HG02870 (cell line): Measurements from ENCODE around the gene CPPED1.

Source experiments
- ATAC-seq: cut with Tn5 transposase; IDR thresholded peaks from one replicate; pipeline ENCODE4 v1.9.1; 2021; ENCODE audit warnings: mild to moderate bottlenecking, moderate library complexity; ENCODE audit not compliant: unreplicated experiment

The CPPED1 gene

DNA sequence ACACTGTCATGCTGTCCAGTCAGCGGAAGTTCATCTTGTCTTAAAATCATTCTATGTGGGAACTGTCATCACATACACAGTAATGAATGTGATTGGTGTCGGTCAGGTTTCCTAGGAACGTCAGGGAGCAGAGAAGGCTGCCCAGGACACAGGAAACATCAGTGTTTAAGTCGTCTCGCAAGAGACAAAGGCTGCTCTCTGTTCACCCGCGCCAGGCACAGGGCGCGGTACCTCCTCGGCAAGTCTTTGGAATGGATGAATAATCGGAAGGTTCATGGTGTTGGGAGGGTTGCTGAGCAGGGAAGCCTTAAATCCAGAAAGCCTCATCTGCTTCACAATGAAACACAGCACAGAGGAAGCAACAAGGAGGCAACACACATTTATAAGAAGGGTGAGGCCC lies 148.2 kb downstream of the CPPED1 start:
- ATAC-seq = no peak

DNA sequence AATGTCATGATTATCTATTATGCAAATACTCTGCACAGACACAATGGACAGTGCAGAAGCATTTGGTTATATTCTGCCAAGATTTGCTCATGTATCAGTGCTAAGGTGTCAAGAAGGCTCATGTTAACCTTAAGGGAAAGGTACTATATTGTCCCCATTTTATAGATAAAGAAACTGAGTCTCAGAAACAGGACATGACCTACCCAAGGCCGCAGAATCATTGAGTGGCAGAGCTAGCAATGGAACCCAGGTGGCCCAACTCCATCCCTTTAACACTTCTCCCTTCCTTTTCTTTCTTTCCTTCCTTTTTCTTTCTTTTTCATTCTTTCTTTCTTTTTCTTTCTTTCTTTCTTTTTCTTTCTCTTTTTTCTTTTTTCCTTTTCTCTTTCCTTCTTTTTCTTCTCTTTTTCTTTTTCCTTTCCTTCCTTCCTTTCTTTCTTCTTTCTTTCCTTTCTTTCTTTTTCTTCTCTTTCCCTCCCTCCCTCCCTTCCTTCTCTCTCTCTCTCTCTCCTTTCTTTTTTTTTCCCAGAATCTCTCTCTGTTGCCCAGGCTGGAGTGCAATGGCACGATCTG lies 149.8 kb downstream of the CPPED1 start:
- ATAC-seq = no peak

DNA sequence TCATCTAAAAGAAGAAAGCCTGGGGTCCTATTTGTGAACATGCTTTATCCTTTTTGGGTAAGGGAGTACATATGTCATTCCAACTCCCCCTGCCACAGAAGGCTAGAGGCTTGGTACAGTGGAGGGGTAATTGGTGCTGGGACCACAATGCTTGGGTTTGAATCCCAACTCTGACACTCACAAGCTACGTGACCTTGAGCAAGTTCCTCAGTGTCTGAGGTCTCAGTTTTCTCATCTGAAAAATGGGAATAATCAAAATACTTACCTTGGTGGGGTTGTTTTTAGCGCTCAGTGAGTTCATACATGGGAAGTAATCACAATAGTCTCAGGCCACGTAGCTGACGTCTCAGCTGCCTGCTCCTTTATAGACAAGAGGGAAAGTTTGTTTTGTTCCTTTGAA lies 150.8 kb downstream of the CPPED1 start:
- no peak for ATAC-seq

DNA sequence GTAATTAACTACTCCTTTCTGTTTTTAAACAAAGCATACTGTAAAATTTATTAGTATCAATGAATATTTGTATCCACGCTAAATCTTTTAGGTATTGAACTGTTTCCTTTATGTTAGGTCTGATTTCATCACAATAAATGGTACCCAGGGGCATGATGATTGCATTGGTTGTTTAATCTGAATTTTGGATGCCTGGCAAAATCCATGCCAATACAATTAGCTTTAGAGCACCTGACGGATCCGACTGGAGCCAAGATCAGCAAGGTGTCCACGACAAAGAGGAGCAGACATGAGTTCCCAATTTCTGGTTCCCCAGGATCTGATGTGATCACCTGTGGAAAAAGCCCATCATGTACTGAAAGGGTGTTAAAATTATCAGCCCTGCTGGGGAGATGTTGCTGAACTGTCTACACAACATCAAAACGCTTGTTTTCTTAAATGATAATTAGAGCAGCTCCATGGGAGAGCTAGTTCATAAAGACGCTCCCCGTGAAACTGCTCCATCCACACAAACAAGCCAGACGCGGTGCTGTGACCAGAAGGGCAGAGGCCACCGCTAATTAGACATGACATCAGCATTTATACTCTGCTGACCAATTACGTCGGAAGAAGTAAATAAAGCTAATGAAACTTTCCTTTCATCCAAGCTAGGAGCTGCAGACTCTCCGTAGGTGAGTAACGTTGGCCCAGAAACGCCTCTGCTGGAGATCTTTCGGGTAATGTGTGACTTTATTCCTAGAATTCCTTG lies 151.7 kb downstream of the CPPED1 start:
- no peak for ATAC-seq

DNA sequence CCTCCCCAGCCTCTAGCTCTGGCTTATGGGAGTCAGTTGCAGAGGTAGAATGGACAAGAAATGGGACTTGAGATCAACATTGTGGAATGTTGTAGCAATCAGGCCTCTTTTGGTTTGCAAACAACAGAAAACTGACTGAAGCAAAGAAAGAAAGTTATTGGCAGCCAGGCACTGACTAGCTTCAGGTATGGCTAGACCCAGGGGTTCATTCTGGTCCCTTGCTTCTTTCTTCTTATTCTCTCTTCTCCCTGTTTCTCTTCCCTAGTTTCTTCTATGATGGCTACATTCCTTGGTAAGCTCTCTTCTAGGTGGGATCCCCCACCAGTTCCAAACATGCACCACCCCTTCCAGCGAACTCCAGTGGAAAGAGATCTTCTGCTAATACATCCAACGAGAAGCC lies 154.3 kb downstream of the CPPED1 start:
- no peak for ATAC-seq

DNA sequence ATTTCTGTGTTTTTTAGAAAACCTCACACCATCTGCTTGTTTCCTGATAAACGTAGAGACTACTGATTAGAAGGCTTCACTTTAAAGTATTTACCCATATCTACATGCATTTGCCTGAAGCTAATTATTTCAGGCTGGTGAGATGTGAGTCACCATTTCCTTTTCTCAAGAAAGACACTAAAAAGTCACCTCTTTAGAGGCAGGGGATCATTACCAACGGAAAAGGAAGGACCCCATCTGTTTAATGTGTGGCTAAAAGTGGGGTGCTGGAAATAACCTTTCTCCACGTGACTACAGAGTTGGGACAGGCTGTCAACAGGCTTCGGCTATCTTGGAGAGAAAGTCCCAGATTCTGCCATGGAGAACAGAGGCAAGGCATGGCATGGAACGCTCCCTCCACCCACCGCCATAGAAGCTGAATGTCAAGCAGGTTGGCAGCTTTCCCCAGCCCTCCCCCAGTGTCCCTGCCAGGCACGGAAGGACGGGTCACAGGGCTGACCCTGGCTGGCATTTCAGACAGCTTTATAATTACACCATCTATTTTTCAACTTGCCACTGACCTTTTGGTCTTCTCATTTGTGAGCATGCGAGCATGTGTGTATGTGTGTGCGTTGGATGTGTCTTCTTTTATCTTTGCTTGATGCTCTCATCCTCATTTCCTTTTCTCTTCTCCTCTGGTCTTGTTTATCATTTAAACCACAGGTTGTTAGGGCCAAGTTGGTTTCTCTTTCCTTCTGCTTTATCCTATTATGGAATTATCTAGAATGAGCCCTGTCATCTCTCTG lies 157.0 kb downstream of the CPPED1 start:
- no peak for ATAC-seq

DNA sequence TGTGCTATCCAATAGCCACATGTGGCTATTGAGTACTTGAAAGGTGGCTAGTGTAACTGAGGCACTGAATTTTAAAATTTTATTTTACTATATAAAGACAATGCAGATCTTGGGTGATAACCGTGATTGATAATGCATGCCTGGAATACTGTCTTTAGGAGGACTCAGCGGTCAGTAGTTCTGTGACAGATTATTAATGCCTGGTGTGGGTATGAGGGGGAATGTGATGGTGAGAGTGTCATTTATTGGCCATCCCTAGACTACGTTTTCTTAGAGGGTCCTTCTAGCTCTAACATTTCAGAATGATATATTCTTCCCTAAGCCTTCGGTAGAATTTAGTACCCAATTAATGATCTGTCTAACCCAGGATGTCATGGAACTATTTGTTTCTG lies 157.6 kb downstream of the CPPED1 start:
- no peak for ATAC-seq

DNA sequence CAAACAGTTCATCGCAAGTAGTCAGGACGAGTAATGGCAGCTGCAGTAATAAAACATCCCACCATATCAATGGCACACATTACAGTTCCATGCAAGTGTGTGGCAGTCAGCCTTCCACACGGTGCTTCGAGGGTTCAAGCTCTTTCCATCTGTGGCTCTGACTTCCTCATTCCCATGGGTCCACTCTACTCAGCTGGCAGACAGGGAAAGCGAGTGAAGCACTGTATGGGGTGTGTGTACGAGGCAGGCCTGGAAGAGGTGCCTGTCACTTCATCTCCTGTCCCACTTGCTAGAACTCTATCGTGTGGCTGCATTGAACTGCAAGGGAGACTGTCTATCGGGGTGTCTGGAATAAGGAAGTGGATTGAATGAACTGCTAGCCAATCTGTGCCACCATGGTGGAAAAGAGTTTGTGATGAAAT lies 160.6 kb downstream of the CPPED1 start:
- ATAC-seq = no peak

DNA sequence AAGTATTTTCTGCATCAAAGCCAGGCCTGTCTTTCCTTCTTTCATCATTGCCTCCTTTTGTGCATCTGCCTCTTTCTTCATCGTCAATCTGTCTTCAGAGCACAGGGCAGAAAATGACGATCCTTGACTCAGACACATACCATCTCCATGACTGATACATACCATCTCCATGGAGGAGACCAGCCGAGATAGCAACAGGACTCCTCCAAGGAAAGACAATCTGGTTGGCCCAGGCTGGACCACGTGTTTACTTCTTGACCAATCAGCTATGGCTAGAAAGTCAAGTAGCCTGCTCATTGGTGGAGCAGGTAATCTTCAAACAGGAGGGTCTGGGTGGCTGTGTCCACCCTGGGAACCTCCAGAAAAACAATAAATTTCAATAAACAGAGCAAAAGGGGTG lies 164.6 kb downstream of the CPPED1 start:
- ATAC-seq = no peak

DNA sequence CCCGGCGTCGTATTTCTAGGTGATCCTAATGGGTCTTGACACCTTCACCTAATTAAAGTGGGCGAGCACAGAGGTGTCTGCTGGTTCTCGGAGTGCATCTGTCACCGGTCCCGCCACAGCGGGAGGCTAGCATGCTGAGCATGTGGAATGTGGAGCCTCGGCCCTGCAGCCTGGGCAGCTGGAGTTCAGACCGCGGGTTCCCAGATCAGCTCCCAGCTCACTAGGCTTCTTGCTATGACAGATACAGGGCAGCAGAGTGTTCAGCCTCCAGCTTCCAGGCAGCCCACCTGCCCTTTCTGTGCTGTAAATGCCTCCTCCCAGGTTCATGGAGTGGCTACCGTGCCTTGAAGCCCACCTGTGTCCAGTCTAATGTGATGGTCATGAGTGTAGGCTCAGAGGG lies 166.7 kb downstream of the CPPED1 start:
- ATAC-seq = no peak

DNA sequence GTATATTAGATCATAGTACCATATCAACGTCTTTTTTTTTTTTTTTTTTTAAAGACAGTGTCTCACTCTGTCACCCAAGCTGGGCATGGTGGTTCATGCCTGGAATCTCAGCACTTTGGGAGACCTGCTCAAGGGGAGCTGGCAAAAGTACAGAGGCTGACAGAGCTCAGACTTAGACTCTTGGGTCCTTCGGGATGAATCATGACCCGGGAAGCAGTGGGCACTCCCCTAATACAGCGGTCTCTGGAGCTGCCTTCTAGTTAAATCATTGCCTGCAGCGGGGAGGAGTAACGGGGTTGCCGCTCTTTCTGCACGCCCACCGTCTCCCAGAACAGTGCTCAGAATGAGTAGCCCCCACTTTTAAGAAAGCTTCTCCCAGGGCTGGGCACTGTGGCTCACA lies 174.4 kb downstream of the CPPED1 start:
- no peak for ATAC-seq

DNA sequence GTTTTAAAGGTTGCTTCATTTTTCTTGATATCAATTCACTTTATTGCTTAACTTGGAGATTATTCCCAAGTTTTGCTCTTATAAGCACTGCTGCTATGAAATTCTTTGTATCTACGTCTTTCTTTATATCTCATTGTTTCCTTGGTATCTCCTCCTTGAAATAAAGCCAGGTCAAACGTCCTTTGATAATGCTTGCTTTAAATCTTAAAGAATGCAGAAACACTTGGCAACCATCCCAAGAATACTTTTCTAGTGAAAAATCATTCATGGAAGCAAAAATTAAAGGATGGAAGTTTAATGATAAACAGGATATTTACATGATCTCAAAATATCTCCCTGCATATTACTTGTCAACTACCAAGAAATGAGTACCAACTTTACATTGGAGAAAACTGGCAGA lies 175.2 kb downstream of the CPPED1 start:
- no peak for ATAC-seq

DNA sequence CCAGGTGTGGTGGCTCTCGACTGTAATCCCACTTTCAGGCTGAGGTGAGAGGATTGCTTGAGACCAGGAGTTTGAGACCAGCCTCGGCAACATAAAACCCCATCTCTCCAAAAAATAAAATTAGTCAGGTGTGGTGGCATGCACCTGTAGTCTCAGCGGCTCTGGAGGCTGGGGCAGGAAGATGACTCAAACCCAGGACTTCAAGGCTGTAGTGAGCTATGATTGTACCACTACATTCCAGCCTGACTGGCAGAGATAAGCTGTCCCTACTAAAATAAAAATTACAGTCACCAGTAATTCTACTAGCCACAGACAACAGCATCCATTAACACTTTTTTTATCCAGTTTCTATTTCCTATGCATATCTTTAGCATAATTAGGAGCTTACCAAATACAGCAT lies 176.3 kb downstream of the CPPED1 start:
- no peak for ATAC-seq

DNA sequence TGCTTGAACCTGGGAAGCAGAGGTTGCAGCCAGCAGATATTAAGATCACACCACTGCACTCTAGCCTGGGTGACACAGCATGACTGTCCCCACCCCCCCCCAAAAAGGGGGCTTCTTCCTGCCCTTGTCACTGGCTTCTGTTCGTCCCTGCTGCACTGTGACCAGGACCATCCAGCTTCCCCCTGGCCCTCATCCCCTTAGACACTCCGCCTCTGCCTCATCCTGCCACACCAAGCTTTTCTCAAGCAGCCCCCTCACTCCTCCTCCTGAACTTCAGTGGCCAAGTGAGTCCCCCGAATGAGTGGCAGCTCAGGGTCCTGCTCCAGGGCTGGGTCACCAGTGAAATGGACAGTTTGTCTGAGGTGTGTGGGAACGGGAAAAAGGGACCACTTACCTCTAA lies 177.3 kb downstream of the CPPED1 start:
- ATAC-seq = no peak

DNA sequence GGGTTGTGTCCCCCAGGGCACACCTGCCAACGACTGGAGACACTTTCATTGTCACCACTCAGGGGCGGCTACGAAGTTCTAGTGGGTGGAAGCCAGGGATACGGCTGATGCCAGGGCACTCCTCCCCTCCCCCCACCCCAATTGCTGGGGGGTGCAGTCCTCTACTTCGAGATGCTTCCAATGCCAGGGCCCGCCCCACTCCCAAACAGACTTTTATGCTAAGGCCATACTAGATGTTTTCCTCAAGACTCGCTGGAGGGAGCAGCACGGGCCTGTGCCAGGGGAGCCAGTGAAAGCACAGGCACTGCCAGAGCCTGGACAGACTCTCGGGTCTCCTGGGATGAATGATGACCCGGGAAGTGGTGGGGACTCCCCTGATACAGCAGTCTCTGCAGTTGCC lies 178.0 kb downstream of the CPPED1 start:
- no peak for ATAC-seq

DNA sequence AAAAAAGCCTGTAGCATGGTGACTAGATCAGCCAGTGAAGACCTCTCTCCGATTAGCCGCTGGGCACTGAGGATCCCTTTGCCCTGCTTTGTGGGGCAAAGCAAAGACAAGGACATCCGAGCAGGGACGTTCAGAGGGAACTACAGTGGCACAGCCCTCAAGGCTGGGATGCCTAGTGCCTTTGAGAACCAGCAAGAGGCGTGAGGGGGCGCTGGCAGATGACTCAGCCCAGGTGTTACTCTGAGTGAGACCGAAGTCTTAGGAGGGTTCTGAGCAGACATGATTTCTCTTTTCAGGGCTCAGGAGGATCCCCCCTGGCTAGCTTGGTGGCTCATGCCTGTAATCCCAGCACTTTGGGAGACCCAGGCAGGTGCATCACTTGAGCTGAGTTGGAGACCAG lies 178.6 kb downstream of the CPPED1 start:
- ATAC-seq = no peak

DNA sequence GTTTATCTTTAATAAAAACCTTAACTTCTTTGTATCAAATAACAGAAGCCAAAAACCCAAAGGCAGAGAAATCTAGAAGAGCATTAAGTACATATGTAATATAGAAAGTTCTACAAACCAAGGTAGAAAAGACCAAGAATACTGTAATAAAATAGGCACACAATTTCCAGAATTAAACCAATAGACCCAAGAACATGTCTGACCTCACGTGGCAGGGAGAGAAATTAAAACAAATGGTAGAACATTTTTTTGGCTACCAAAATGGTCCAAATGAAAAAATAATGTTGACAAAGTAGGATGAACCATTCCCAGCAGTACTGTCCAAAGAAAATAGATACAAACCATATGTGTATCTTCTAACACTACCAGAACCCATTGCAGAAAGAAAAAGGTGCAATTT lies 183.5 kb downstream of the CPPED1 start:
- ATAC-seq = no peak

DNA sequence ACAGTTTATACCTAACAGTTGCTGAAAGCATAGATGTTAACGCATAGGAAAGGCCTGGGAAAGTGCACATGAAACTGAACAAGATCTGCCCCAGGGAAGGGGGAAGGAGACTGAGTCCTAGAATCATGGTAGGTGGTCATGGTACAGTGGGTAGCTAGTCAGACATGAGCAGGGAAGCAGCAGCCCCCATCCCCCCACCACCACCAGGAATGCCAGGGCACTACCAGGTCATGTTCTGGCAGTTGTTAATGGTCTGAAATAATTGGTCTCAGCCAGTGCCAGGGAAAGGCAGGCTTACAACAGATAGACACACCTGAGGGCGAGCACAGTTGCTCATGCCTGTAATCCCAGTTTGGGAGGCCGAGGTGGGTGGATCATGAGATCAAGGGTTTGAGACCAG lies 185.2 kb downstream of the CPPED1 start:
- ATAC-seq = no peak

DNA sequence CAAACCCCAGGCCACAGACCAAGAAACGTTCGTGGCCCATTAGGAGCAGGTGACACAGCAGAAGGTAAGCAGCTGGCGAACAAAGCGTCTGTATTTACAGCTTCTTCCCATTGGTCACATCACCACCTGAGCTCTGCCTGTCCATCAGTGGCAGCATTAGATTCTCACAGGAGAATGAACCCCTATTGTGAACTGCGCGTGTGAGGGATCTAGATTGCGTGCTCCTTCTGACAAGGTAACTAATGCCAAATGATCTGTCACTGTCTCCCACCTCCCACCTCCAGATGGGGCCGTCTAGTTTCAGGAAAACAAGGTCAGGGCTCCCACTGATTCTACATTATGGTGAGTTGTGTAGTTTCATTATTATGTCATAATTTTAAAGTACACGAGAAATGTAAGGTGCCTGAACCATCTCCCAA lies 186.3 kb downstream of the CPPED1 start:
- no peak for ATAC-seq

DNA sequence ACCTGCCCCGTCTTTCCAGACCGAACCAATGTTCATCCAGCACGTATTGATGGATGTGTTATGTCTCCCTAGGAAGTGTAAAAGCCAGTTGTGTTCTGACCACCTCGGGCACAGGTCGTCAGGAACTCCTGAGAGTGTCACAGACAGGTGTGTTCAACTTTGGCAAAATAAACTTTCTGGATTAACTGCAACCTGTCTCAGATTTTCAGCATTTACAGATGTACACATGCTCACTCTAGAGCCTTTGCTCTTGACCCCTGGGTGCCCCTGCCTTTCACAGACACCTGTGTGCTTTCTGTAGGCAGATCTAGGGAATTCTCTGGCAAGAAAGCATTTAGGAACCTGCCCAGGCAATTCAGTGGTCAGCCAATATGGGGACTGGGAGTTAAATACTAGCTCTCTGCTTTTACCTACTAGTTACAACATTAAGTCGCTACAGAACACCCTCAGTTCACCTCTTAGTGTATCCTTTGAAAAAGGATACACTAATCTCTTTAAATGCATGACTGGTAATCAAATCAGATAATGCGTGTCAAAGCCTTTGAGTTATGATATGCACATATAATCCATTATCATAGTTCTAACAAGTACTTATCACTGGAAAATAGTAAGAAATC lies 188.9 kb downstream of the CPPED1 start:
- no peak for ATAC-seq

DNA sequence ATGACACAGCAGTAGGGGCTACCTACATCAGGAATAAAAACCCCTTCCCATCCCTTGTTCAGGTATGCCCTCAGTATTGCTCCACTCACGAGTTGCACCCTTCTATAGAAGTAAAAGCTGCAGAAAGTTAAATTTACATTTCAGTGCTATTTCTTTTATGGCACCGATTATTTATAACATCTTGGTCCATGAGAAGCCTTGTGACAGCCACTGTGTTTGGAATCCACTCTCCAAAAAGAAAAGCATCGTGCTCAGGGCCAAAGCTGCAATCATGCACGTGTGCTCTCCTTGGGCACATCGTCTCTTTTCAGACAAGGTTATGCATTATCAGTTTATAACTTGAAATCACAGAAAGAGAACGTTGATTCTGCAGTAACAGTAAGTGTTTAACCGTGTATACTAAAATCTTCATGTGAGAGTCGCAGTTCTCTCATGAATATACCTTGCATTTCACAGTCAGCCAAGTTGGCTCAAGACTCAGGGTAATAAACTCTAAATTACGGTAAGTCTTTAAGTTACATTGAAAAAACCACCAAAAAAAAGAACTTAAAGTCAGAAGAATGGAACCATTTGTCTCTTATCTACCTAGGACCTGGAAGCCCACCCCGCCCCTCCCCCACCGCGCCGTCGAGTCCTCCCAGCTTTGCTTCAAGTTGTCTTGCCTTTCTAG lies 189.6 kb downstream of the CPPED1 start:
- no peak for ATAC-seq
